HG02884 (cell line): ENCODE results near the gene MYL3.
"Not testable (repeated sequence)": the region's sequence is repeated elsewhere in the genome, so short reads cannot be mapped to it uniquely, and the experiment has no call there.

Experiments used
- ATAC-seq: cut with Tn5 transposase; IDR thresholded peaks from one replicate; pipeline ENCODE4 v1.9.1; 2021; ENCODE audit warnings: mild to moderate bottlenecking, moderate library complexity; ENCODE audit not compliant: unreplicated experiment

Gene MYL3

GRCh38 chr3:46831316-46831715 is 31.9 kb downstream of the MYL3 start:
- no peak for ATAC-seq

GRCh38 chr3:46830801-46831200 is 32.4 kb downstream of the MYL3 start:
- ATAC-seq: no peak

DNA sequence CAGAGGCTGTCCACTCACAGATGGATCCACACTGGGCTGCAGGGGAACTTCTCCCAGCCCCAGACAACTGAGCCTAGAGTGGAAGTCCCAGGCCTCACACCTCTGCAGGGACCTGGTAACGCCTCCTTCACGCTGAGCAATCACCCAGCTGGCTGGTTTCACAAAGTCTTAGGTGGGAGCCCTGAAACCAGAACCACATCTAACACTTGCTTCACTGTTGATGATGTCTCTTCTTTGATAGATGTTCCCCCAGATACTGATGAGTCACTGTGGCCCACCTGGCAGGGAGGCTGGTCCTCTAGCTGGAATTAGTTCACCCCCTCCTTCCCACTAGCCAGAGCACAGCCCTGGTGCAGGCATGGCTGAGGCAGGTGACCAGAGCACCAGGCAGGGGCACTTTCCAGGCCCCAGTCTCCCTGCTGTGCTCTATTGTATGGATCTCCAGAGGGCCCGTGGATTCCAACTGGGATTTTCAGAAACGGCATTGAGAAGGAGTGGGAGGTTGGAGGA is 33.5 kb downstream of the MYL3 start:
- ATAC-seq: peak; percentile 75

DNA sequence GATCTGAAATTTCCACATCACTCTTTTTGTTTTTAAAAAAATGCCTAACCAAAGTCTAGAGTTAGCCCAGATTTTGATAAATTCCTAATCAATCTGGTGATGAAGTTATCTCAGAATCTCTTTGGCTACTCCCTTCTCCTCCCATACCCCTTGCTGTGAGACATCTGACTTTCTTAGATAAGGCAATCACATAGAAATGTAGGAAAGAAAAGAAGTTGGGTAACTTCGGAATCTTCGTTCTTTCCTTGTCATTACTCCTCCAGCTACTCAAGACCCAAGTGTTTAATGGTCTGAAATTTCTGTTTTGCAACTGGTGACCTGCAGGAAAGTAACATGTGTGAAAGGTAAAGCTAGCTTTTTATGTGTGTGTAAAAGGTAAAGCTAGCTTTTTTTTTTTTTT is 37.8 kb downstream of the MYL3 start:
- no peak for ATAC-seq

DNA sequence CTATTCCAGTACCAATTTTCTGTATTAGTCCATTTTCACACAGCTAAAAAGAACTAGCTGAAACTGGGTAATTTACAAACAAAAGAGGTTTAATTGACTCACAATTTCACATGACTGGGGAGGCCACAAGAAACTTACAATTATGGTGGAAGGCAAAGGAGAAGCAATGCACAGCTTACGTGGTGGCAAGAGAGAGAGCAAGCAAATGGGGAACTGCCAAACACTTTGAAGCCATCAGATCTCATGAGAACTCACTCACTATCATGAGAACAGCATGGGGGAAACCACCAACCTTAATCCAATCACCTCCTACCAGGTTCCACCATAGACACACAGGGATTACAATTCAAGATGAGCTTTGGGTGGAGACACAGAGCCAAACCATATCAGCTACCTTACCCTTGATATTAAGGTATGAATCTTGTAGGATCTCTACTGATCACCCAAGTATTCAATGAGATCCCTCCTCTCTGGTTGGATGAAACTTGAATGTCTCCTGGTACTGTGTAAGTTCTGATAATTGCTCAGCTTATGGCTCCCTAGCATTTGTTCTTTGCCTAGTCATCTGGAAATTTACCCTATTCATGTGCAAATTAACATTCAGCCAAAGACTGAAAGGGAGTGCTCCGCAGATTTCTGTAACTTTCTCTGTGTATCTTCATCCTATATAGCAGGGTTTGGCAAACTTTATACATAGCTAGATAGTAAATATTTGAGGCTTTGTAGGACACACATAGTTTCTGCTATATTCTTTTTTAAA is 38.9 kb downstream of the MYL3 start:
- no peak for ATAC-seq

GRCh38 chr3:46823314-46823713 is 39.9 kb downstream of the MYL3 start:
- not testable (repeated sequence) for ATAC-seq

DNA sequence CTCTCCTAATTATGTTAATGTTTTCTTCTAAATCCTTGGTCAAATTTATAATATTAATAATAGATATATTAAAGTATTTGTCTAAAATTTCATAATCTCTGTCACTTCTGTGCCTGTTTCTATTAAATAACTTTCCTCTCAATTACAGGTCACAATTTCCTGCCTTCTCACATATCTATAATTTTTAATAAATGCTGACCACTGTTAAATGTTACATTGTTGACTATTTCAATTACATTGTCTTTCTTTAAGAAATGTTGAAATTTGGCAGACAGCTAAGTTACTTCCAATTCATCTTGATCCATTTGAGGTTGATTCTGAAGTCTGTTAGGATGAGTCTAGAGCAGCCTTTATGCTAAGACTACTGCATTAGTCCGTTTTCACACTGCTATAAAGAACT is 41.7 kb downstream of the MYL3 start:
- no peak for ATAC-seq

- ATAC-seq: no peak
Measured at GRCh38 chr3:46820852-46821251, 42.4 kb downstream of the MYL3 start.

DNA sequence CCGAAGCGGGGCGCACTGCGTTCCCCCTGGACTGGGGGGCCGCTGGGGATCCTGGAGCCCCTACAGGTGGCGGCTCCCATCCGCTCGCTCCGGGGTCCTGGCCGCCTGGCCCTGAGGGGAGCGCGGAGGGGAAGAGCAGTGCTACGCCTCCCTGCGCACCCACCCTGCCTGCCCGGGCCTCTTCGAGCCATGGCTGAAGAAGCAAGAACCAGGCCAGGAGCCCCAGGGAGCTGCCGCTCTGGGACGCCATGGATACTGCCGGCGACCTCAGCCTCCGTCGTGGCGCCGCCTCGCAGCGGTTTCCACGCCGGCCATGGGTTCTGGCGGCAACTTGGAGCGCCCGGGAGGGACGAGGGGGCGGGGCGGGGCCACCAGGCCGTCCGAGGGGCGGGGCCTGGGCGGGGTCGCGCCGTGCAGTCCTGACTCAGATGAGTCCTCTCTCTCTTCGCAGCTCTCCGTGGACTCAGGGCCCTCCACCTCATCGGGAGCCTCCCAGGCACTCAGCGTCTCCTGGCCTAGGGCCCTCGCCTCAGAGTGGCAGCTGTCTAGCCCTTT is 50.9 kb downstream of the MYL3 start:
- ATAC-seq: no peak

- ATAC-seq: no peak
Measured at GRCh38 chr3:46811615-46812236, 51.5 kb downstream of the MYL3 start.

- ATAC-seq: not testable (repeated sequence)
Measured at GRCh38 chr3:46808766-46809165, 54.5 kb downstream of the MYL3 start.
